ENCODE data around the gene ZNF212.

The ZNF212 gene

GRCh38 chr7:149279111-149279743 lies 39.8 kb downstream of the ZNF212 start:
- H3K4me3 ChIP-seq (ENCODE audit: low read depth, low read length): no peak overlapping the region
- no peak for TF ChIP-seq CTCF (IDR thresholded peaks at IDR 0.05; ENCODE audit: insufficient read depth, low read length, missing control alignments)
- DNase-seq (ENCODE audit: low read depth, low spot score): no peak
- ChIA-PET POLR2A (no interaction called here), CTCF (interaction anchor here (1.1 kb wide), 1 partner anchor 17 kb away, joined by 3 read pairs; the partner anchor contains the start of gene ZNF783)

GRCh38 chr7:149280151-149280550 lies 40.7 kb downstream of the ZNF212 start:
- no peak overlapping the region for H3K4me3 ChIP-seq (ENCODE audit: low read depth, low read length)
- POLR2A ChIA-PET: no interaction called here
- no peak for DNase-seq (ENCODE audit: low read depth, low spot score)
- CTCF ChIA-PET: interaction anchor here (0.7 kb wide), 1 partner anchor 15 kb away, joined by 3 read pairs; no protein-coding TSS in a partner anchor
- no peak for TF ChIP-seq CTCF (IDR thresholded peaks at IDR 0.05; ENCODE audit: insufficient read depth, low read length, missing control alignments)

- ChIA-PET POLR2A (no interaction called here), CTCF (interaction anchor here (0.7 kb wide), 1 partner anchor 15 kb away, joined by 3 read pairs; no protein-coding TSS in a partner anchor)
- no peak for DNase-seq (ENCODE audit: low read depth, low spot score)
- no peak overlapping the region for H3K4me3 ChIP-seq (ENCODE audit: low read depth, low read length)
- no peak for TF ChIP-seq CTCF (IDR thresholded peaks at IDR 0.05; ENCODE audit: insufficient read depth, low read length, missing control alignments)
Observed at GRCh38 chr7:149280661-149281507, 41.4 kb downstream of the ZNF212 start.

DNA sequence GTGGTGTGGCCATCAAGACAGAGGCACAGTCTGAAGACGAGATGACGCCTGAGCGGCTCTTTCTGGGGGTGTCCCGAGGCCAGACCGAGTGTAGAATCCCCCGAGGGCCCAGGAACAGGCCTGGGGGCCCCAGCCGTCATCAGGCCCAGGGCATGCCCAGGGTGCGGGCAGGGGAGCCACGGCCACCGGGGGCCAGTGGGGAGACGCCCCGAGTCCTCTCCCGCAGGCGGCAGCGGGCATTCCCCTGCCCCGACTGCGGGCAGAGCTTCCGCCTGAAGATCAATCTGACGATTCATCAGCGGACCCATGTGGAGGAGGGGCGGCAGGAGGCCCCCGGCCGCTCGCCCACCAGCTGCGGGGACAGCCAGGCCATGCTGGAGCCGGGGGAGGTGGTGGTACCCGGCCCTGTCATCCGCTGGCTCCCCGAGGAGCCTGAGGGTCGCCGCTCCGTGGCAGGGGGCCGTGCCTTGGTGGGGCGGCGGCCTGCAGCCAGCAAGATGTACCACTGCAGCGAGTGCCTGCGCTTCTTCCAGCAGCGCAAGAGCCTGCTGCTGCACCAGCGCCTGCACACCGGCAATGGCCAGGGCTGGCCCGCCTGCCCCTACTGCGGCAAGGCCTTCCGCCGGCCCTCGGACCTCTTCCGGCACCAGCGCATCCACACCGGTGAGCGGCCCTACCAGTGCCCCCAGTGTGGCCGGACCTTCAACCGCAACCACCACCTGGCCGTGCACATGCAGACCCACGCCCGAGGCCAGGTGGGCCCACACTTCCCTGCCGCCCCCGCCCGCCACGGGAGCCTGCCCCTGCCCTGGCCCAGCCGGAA lies 42.3 kb downstream of the ZNF212 start:
- H3K4me3 ChIP-seq (ENCODE audit: low read depth, low read length): no peak overlapping the region
- CTCF ChIA-PET: no interaction called here
- no peak for TF ChIP-seq CTCF (IDR thresholded peaks at IDR 0.05; ENCODE audit: insufficient read depth, low read length, missing control alignments)
- no peak for DNase-seq (ENCODE audit: low read depth, low spot score)
- POLR2A ChIA-PET: no interaction called here

DNA sequence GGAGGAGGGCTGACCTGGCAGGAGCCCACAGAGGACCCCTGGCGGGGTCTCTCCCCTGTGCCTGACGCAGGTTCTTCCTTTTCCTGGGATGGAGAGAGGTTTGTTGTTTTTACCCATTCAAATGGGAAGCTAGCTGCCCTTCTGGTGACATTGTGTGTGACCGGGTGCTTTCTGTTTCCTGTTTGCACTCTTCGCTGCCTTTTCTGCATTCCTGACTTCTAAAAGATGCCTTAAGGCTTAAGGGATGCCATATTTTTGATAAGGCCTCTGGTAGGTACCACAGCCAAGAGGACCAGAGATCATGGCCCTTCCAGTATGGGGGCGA lies 42.8 kb downstream of the ZNF212 start:
- POLR2A ChIA-PET: no interaction called here
- no peak for DNase-seq (ENCODE audit: low read depth, low spot score)
- TF ChIP-seq CTCF (IDR thresholded peaks at IDR 0.05; ENCODE audit: insufficient read depth, low read length, missing control alignments): no peak

GRCh38 chr7:149283321-149283720 lies 43.9 kb downstream of the ZNF212 start:
- ChIA-PET POLR2A (no interaction called here), CTCF (interaction anchor here (1.4 kb wide), 1 partner anchor 21 kb away, joined by 3 read pairs; the partner anchor contains the start of gene ZNF783)

More for the DNA sequence above, 42.8 kb downstream of the ZNF212 start:
- CTCF ChIA-PET: no interaction called here
- H3K4me3 ChIP-seq (ENCODE audit: low read depth, low read length): no peak overlapping the region

More at GRCh38 chr7:149283321-149283720, 43.9 kb downstream of the ZNF212 start:
- no peak for TF ChIP-seq CTCF (IDR thresholded peaks at IDR 0.05; ENCODE audit: insufficient read depth, low read length, missing control alignments)
- no peak for DNase-seq (ENCODE audit: low read depth, low spot score)
- H3K4me3 ChIP-seq (ENCODE audit: low read depth, low read length): no peak overlapping the region
